ENCODE data around the gene MTAP. TPM values are rescaled to one million over a fixed set of nuclear protein-coding genes. Genes with fewer than 3 reads are reported as not detected.

The MTAP gene
- total RNA-seq, 4 donors from 2014 or later = 20.4 to 50.2 (median 30.4) TPM

- Histone ChIP-seq H3K4me3 (no peak overlapping the region), H3K9me3 (peaks cover 0 to 6% (median 0%) of the 10 kb centered on the region in 4 donors), H3K36me3 (no peaks in the 10 kb centered on the region), H3K27ac (no peak overlapping the region), H3K27me3 (peaks cover 15 to 100% of the 10 kb centered on the region in 2 donors), H3K4me1 (peaks cover 0 to 44% (median 14%) of the 10 kb centered on the region in 4 donors)
- WGBS, 2 donors = 11% methylated on average over 28 of the region's 28 CpGs
- no peak for DNase-seq (ENCODE audit: low spot score in 2 of 2)
- no peak for TF ChIP-seq CTCF (IDR thresholded peaks at IDR 0.05)
- TF ChIP-seq POLR2A (IDR thresholded peaks at IDR 0.05) = no peak
- no peak for TF ChIP-seq EP300 (IDR thresholded peaks at IDR 0.05)
Observed at GRCh38 chr9:21969011-21969940, 166.8 kb downstream of the MTAP start.

GRCh38 chr9:21969951-21970799, 167.7 kb downstream of the MTAP start:
- Histone ChIP-seq H3K4me1 (peaks cover 0 to 48% (median 18%) of the 10 kb centered on the region in 4 donors), H3K27me3 (peaks cover 15 to 100% of the 10 kb centered on the region in 2 donors), H3K9me3 (peaks cover 0 to 3% (median 0%) of the 10 kb centered on the region in 4 donors), H3K4me3 (no peak overlapping the region), H3K36me3 (no peaks in the 10 kb centered on the region), H3K27ac (no peak overlapping the region)
- TF ChIP-seq CTCF (IDR thresholded peaks at IDR 0.05) = no peak
- no peak for TF ChIP-seq EP300 (IDR thresholded peaks at IDR 0.05)
- TF ChIP-seq POLR2A (IDR thresholded peaks at IDR 0.05) = no peak
- no peak for DNase-seq (ENCODE audit: low spot score in 2 of 2)
- 23 to 28% methylated on average over 24 of the region's 24 CpGs for WGBS, 2 donors

GRCh38 chr9:21970800-21971640, 168.6 kb downstream of the MTAP start:
- no peak overlapping the region for H3K4me3 ChIP-seq
- peaks cover 0 to 3% (median 0%) of the 10 kb centered on the region in 4 donors for H3K9me3 ChIP-seq
- H3K27me3 ChIP-seq = peaks cover 15 to 100% of the 10 kb centered on the region in 2 donors
- H3K27ac ChIP-seq = no peak overlapping the region
- peaks cover 0 to 46% (median 14%) of the 10 kb centered on the region in 4 donors for H3K4me1 ChIP-seq
- no peak for DNase-seq (ENCODE audit: low spot score in 2 of 2)
- H3K36me3 ChIP-seq = no peaks in the 10 kb centered on the region
- no peak for TF ChIP-seq POLR2A (IDR thresholded peaks at IDR 0.05)
- no peak for TF ChIP-seq EP300 (IDR thresholded peaks at IDR 0.05)
- no peak for TF ChIP-seq CTCF (IDR thresholded peaks at IDR 0.05)
- 10% methylated on average over 25 to 45 of the region's 45 CpGs for WGBS, 2 donors

- no peak overlapping the region for H3K4me3 ChIP-seq
- H3K27ac ChIP-seq = no peak overlapping the region
- peaks cover 0 to 3% (median 0%) of the 10 kb centered on the region in 4 donors for H3K9me3 ChIP-seq
- no peak for DNase-seq (ENCODE audit: low spot score in 2 of 2)
- TF ChIP-seq POLR2A (IDR thresholded peaks at IDR 0.05) = no peak
- TF ChIP-seq CTCF (IDR thresholded peaks at IDR 0.05) = no peak
- no peak for TF ChIP-seq EP300 (IDR thresholded peaks at IDR 0.05)
- H3K36me3 ChIP-seq = no peaks in the 10 kb centered on the region
- H3K27me3 ChIP-seq = peaks cover 15 to 100% of the 10 kb centered on the region in 2 donors
- peaks cover 0 to 44% (median 14%) of the 10 kb centered on the region in 4 donors for H3K4me1 ChIP-seq
Observed at GRCh38 chr9:21972361-21972760, 169.9 kb downstream of the MTAP start.
